ENCODE results near the gene WDR53.

DNA sequence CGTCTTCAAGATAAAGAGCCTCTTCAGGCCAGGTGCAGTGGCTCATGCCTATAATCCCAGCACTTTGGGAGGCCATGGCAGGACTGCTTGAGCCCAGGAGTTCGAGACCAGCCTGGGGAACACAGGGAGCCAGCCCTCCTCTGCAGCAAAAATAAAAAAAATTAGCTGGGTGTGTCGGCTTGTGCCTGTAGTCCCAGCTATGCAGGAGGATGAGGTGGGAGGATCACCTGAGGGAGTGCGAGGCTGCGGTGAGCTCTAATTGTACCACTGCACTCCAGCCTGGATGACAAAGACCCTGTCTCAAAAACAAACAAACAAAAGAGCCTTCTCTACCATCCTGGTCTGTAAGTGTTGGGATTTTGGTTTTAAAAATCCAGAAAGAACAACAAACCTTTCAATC lies 11.1 kb downstream of the WDR53 start:
- TF ChIP-seq, protein P1, sequence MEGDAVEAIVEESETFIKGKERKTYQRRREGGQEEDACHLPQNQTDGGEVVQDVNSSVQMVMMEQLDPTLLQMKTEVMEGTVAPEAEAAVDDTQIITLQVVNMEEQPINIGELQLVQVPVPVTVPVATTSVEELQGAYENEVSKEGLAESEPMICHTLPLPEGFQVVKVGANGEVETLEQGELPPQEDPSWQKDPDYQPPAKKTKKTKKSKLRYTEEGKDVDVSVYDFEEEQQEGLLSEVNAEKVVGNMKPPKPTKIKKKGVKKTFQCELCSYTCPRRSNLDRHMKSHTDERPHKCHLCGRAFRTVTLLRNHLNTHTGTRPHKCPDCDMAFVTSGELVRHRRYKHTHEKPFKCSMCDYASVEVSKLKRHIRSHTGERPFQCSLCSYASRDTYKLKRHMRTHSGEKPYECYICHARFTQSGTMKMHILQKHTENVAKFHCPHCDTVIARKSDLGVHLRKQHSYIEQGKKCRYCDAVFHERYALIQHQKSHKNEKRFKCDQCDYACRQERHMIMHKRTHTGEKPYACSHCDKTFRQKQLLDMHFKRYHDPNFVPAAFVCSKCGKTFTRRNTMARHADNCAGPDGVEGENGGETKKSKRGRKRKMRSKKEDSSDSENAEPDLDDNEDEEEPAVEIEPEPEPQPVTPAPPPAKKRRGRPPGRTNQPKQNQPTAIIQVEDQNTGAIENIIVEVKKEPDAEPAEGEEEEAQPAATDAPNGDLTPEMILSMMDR (optimal IDR thresholded peaks at IDR 0.05 in 1 of 3, IDR thresholded peaks at IDR 0.05 in 1 of 3, conservative IDR thresholded peaks at IDR 0.05 in 1 of 3; ENCODE audit: extremely low read depth in 1 of 3, insufficient read depth in 2 of 3, low read length in 3 of 3): no peak
- TF ChIP-seq EZH2 (IDR thresholded peaks at IDR 0.05; ENCODE audit: low read length): no peak

All from keratinocyte (primary cell).